ENCODE measurements around the gene C19orf85.
"Not testable (repeated sequence)": the region's sequence is repeated elsewhere in the genome, so short reads cannot be mapped to it uniquely, and the experiment has no call there.

The C19orf85 gene

DNA sequence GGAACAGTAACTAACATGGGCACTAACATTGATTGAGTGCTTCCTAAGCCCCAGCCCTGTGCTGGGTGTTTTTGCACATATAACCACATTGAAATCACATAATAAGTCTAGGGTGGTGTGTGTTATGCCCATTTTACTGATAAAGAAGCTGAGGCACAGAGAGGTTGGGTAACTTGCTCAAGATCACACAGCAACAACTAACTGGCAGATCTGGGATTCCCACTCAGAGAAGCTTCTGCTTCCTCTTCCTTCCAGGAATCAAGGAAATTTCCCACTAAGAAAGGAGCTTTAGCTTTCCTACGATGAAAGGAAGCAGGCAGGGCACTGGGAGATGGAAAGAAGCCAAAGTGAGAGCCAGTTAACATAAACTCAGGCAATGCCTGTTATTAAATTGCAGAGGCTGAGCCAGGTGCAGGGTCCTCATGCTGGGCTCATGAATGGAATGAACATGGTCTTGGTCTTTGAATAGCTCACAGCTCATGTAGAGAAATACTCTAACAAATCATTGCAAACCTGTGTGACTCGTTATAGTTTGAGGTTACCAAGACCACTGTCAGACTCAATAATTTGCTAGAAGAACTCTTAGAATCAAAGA, 33.8 kb upstream of the C19orf85 start:
- no peaks in the 10 kb centered on the region for H3K36me3 ChIP-seq

DNA sequence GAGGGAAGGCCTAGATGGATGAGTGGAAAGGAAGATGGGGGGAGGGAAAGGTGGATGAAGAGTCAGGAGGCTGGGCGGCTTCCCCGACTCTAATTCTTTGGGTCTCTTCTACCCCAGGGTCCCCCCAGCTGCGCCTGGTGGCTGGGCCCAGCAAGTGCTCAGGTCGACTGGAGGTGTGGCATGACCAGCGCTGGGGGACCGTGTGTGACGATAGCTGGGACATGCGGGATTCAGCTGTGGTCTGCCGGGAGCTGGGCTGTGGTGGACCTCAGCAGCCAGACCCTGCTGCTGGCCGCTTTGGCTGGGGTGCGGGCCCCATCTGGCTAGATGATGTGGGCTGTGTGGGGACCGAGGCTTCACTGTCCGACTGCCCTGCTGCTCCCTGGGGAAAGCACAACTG, 33.2 kb upstream of the C19orf85 start:
- Histone ChIP-seq H3K4me2 (no peak overlapping the region), H3K4me1 (peaks cover 7 to 30% (median 14%) of the 10 kb centered on the region in 10 experiments; a peak in 18 of 20 replicates), H3K27me3 (no peaks in the 10 kb centered on the region), H3K4me3 (no peak overlapping the region), H3K9me3 (replicated peaks in 1 of 11) (no peaks in the 10 kb centered on the region), H3K27ac (no peak overlapping the region), H4K20me1 (no peaks in the 10 kb centered on the region), H3K36me3 (no peaks in the 10 kb centered on the region), H3K9ac (no peak overlapping the region)
- no peak for TF ChIP-seq Cebpa-rat (IDR thresholded peaks at IDR 0.05)

More for the DNA sequence above, 33.8 kb upstream of the C19orf85 start:
- Histone ChIP-seq H3K27me3 (no peaks in the 10 kb centered on the region), H3K9ac (no peak overlapping the region), H3K4me1 (peaks cover 10 to 32% (median 16%) of the 10 kb centered on the region in 10 experiments), H3K4me2 (peak overlapping the region in 1 of 11 experiments; percentile 7; a peak in 1 of 22 replicates), H3K9me3 (replicated peaks in 1 of 11) (peaks cover 0 to 3% (median 0%) of the 10 kb centered on the region in 11 experiments; a peak in 1 of 22 replicates), H3K27ac (no peak overlapping the region), H3K4me3 (no peak overlapping the region), H4K20me1 (no peaks in the 10 kb centered on the region)
- TF ChIP-seq Cebpa-rat (IDR thresholded peaks at IDR 0.05), result no peak

DNA sequence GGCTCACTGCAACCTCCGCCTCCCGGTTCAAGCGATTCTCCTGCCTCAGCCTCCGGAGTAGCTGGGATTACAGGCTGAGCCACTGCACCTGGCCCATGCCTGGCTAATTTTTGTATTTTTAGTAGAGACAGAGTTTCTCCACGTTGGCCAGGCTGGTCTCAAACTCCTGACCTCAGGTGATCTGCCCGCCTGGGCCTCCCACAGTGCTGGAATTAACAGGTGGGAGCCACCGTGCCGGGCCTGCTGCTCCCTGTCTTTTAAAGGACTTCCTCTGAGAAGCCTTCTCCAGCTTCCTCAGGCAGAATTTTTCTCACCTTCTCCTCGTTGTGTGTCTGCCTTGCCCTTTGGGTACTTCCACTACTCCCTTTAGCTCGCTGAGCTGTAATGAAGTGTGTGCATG, 32.3 kb upstream of the C19orf85 start:
- H3K27me3 ChIP-seq; H3K27ac ChIP-seq; H3K9me3 ChIP-seq (replicated peaks in 1 of 11); H4K20me1 ChIP-seq; H3K4me3 ChIP-seq; H3K4me2 ChIP-seq; H3K36me3 ChIP-seq: not testable (repeated sequence)
- peaks cover 7 to 32% (median 14%) of the 10 kb centered on the region in 10 experiments; a peak in 18 of 20 replicates for H3K4me1 ChIP-seq
- peak overlapping the region in 1 of 11 experiments; percentile 13; a peak in 1 of 22 replicates for H3K9ac ChIP-seq

DNA sequence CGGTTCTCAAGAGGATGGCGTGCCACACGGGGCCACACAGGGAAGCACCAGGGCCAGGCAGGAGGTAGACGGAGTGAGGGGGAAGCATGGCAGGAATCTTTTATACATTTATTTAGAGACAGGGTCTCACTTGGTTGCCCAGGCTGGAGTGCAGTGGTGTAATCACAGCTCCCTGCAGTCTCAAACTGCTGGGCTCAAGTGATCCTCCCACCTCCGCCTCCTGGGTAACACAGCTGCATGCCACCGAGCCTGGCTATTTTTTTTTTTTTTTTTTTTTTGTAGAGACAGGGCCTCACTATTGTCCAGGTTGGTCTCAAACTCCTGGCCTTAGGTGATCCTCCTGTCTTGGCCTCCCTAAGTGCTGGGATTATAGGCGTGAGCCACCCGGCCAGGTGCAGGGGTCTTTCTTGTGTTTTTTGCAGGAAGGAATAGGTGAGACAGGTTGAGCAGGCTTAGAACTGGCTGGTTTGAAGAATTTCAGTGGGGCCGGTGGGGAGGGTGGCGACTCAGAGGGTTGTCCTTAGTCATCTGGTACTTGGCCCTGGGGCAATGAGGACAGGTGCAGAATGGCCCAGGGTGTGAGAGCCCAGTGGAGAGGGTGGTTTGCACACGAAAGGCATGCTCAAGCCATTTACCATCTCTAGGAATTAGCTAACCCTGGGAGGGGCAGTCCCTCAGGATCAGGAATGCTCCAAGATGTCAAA, 31.2 kb upstream of the C19orf85 start:
- no peak overlapping the region for H3K27ac ChIP-seq
- no peak overlapping the region for H3K9ac ChIP-seq
- H3K4me1 ChIP-seq, result peaks cover 8 to 35% (median 16%) of the 10 kb centered on the region in 10 experiments; a peak in 18 of 20 replicates
- no peaks in the 10 kb centered on the region for H3K27me3 ChIP-seq
- TF ChIP-seq Cebpa-rat (IDR thresholded peaks at IDR 0.05), result no peak
- H4K20me1 ChIP-seq, result no peaks in the 10 kb centered on the region
- H3K36me3 ChIP-seq, result no peaks in the 10 kb centered on the region
- no peak overlapping the region for H3K4me3 ChIP-seq
- H3K4me2 ChIP-seq, result no peak overlapping the region
- no peaks in the 10 kb centered on the region for H3K9me3 ChIP-seq (replicated peaks in 1 of 11)

DNA sequence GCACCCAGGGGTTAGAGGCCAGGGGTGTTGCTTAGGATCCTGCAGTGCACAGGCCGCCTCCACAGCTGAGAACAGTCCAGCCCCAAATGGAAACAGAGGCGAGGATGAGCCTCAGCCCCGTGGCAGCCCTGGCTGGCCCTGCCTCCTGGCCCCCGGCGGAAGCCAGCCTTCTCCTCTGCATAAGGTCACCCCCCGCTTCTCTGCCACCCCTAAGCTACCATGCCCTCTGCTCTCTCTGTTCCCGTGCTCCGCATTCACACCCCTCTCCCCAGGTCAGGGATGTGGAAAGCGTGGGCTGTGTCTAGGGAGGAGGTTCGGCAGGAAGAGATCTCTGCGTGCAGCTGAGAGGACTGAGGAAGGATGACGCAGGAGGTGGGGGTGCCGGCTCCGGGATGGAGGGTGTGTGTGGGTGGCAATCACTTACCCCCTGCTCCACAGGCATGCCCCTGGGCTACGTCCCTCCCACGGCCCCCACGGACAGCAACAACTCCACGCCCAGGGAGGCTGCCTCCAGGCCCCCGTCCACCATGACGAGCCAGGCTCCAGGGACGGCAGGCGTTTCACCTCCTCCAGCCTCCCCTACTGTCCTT, 29.7 kb upstream of the C19orf85 start:
- H3K4me3 ChIP-seq, result no peak overlapping the region
- no peak overlapping the region for H3K27ac ChIP-seq
- H3K36me3 ChIP-seq, result no peaks in the 10 kb centered on the region
- 0 out of 22 replicates have a peak overlapping the region, but pooled peaks of 1 of the 11 experiments have one; percentile 10 for H3K9ac ChIP-seq
- TF ChIP-seq Cebpa-rat (IDR thresholded peaks at IDR 0.05), result no peak
- no peaks in the 10 kb centered on the region for H4K20me1 ChIP-seq
- no peaks in the 10 kb centered on the region for H3K9me3 ChIP-seq (replicated peaks in 1 of 11)
- peak overlapping the region in 4 of 11 experiments; percentile 7 to 41 (median 20); a peak in 4 of 22 replicates for H3K4me2 ChIP-seq
- H3K27me3 ChIP-seq, result no peaks in the 10 kb centered on the region
- H3K4me1 ChIP-seq, result peaks cover 6 to 35% (median 16%) of the 10 kb centered on the region in 10 experiments

DNA sequence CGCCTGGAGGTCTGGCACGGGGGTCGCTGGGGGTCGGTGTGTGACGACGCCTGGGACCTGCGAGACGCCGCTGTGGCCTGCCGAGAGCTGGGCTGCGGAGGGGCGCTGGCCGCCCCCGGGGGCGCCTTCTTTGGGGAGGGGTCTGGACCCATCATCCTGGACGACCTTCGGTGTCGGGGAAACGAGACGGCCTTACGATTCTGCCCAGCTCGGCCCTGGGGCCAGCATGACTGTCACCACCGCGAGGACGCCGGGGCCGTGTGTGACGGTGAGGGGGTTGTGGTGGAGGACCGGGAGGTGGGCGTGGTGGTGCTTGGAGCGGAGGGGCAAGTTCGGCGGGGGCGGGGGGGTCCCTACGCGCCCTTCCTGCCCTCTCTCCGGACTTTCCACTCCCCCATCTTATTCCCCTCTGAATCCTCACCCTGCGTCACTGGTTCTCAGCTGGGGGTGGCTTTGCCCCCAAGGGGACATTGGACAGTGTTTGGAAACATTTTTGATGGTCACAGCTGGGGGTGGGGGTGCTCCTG, 29.2 kb upstream of the C19orf85 start:
- H3K27me3 ChIP-seq, result no peaks in the 10 kb centered on the region
- 0 out of 22 replicates have a peak overlapping the region, but pooled peaks of 1 of the 11 experiments have one; percentile 10 for H3K9ac ChIP-seq
- H3K27ac ChIP-seq, result no peak overlapping the region
- H3K4me2 ChIP-seq, result peak overlapping the region in 2 of 11 experiments; percentile 32 to 41; a peak in 1 of 22 replicates
- no peak for TF ChIP-seq Cebpa-rat (IDR thresholded peaks at IDR 0.05)
- no peaks in the 10 kb centered on the region for H4K20me1 ChIP-seq
- H3K36me3 ChIP-seq, result no peaks in the 10 kb centered on the region
- no peaks in the 10 kb centered on the region for H3K9me3 ChIP-seq (replicated peaks in 1 of 11)
- H3K4me3 ChIP-seq, result no peak overlapping the region
- peaks cover 5 to 39% (median 19%) of the 10 kb centered on the region in 10 experiments for H3K4me1 ChIP-seq

DNA sequence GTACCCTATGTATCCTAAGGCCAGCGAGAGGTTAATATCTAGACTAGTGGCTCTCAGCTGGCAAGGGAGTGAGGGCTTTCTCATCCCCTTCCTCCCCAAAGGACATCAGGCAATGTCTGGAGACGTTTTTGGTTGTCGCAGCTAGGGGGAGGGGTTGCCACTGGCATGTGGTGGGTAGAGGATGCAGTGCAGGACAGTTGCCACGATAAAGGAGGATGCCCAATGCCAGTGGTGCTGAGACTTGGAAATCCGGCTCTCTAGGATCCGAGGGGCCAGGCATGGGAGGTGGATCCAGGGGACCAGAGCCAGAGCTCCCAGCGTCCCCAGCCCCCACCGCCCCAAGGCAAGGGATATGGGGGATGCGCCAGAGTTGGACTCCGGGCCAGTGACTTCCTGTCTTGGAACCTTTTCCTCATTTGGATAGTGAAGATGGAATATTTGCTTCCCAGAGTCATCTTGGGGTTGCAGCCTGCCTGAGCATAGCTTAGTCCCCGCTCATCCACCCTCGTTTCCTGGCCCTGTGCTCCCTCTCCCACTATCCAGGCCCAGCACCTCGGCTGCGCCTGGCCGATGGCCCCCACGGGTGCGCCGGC, 28.6 kb upstream of the C19orf85 start:
- no peak overlapping the region for H3K9ac ChIP-seq
- no peak for TF ChIP-seq Cebpa-rat (IDR thresholded peaks at IDR 0.05)
- H3K4me2 ChIP-seq, result no peak overlapping the region
- no peaks in the 10 kb centered on the region for H4K20me1 ChIP-seq
- H3K4me1 ChIP-seq, result peaks cover 5 to 44% (median 24%) of the 10 kb centered on the region in 10 experiments
- no peaks in the 10 kb centered on the region for H3K9me3 ChIP-seq (replicated peaks in 1 of 11)
- H3K36me3 ChIP-seq, result no peaks in the 10 kb centered on the region
- no peaks in the 10 kb centered on the region for H3K27me3 ChIP-seq
- no peak overlapping the region for H3K27ac ChIP-seq
- no peak overlapping the region for H3K4me3 ChIP-seq

DNA sequence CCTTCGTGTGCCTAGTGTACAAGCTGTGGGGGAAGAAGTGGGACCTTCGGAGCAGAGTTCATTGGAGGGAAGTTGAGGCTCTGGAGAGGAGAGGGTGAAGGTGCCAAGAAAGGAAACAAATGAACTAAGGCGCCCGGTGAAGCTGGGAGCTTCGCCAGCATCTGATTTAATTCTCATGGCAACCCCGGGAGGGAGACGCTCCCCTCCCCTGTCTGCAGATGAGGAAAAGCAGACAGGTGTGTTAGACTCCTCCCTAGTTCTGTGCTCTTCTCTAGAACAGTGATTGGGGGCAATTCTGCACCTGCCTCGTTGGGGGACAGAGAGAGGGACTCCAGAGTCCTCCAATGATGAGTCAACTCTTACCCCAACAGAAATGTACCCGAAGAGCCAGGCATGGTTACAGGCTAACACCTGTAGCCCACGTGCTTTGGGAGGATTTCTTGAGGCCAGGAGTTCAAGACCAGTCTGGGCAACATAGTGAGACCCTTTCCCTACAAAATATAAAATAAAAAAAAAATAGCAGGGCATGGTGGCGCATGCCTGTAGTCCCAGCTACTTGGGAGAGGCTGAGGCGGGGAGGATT, 27.9 kb upstream of the C19orf85 start:
- peaks cover 10 to 49% (median 30%) of the 10 kb centered on the region in 10 experiments for H3K4me1 ChIP-seq
- no peak for TF ChIP-seq Cebpa-rat (IDR thresholded peaks at IDR 0.05)

More for the DNA sequence above, 27.9 kb upstream of the C19orf85 start:
- H3K4me3 ChIP-seq, result no peak overlapping the region
- no peak overlapping the region for H3K9ac ChIP-seq
- H3K27me3 ChIP-seq, result no peaks in the 10 kb centered on the region
- H3K27ac ChIP-seq, result no peak overlapping the region
- no peak overlapping the region for H3K4me2 ChIP-seq
- no peaks in the 10 kb centered on the region for H3K9me3 ChIP-seq (replicated peaks in 1 of 11)
- no peaks in the 10 kb centered on the region for H3K36me3 ChIP-seq
- H4K20me1 ChIP-seq, result peaks cover 0 to 4% (median 0%) of the 10 kb centered on the region in 11 experiments; a peak in 2 of 22 replicates

Data from BLaER1 treated with 17β-estradiol and CSF1 and Interleukin-3, amounts not matched to agents 10 nM and 100 nM (cell line).